HepG2 (cell line): ENCODE results near the gene NATD1. TPM values are rescaled to one million over a fixed set of nuclear protein-coding genes. Genes with fewer than 3 reads are reported as not detected.
A peak's percentile ranks its signal among the peaks of the same experiment; 100 is the strongest.

ENCODE experiments used
- ADNP ChIP-seq: sonication (generic); formaldehyde crosslinking; IDR thresholded peaks from 2 replicates; pipeline ENCODE4 v1.4.0; 2020; ENCODE audit warnings: missing genetic modification reagents
- BRF2 ChIP-seq: sonication (generic); formaldehyde crosslinking; IDR thresholded peaks from 2 replicates; pipeline ENCODE4 v1.8.1; 2022; ENCODE audit warnings: mild to moderate bottlenecking, missing genetic modification reagents
- CEBPG ChIP-seq: IDR thresholded peaks from 2 replicates; pipeline ENCODE4 v1.6.1; 2016
- ETV5 ChIP-seq: IDR thresholded peaks from 2 replicates; pipeline ENCODE4 v1.6.1; 2018; ENCODE audit warnings: missing biosample characterization, missing genetic modification reagents, inconsistent platforms, borderline replicate concordance
- GLI4 ChIP-seq: sonication (generic); formaldehyde crosslinking; IDR thresholded peaks from 2 replicates; pipeline ENCODE4 v1.5.1; 2020; ENCODE audit warnings: missing genetic modification reagents, mild to moderate bottlenecking, moderate library complexity, borderline replicate concordance
- HMG20A ChIP-seq: IDR thresholded peaks from 2 replicates; pipeline ENCODE4 v1.6.1; 2016; ENCODE audit warnings: borderline replicate concordance
- ISX ChIP-seq: sonication (generic); formaldehyde crosslinking; conservative IDR thresholded peaks from 2 replicates; pipeline ENCODE4 v1.5.0; 2020; ENCODE audit warnings: missing genetic modification reagents
- KDM5B ChIP-seq: sonication (generic); formaldehyde crosslinking; IDR thresholded peaks from 2 replicates; pipeline ENCODE4 v1.4.0; 2020; ENCODE audit warnings: missing genetic modification reagents, mild to moderate bottlenecking, borderline replicate concordance
- MEIS1 ChIP-seq: sonication (generic); formaldehyde crosslinking; IDR thresholded peaks from 2 replicates; pipeline ENCODE4 v1.9.0; 2021; ENCODE audit warnings: mild to moderate bottlenecking, missing genetic modification reagents, moderate library complexity, borderline replicate concordance
- MIER2 ChIP-seq: IDR thresholded peaks from 2 replicates; pipeline ENCODE4 v1.6.1; 2016; ENCODE audit warnings: missing biosample characterization, missing genetic modification reagents
- NKX3-1 ChIP-seq: sonication (generic); formaldehyde crosslinking; IDR thresholded peaks from 2 replicates; pipeline ENCODE4 v1.5.0; 2020; ENCODE audit warnings: missing genetic modification reagents
- REST ChIP-seq, 2 experiments: IDR thresholded peaks; 2 replicates each; pipeline ENCODE4 v1.6.1; 2011 to 2012; ENCODE audit warnings: low read length in 2 of 2, borderline replicate concordance in 1 of 2, low read depth in 1 of 2, mild to moderate bottlenecking in 1 of 2, moderate library complexity in 1 of 2
- SKI ChIP-seq: fragments of 450-650 bp; IDR thresholded peaks from one replicate; pipeline ENCODE4 v1.6.1; 2018; ENCODE audit warnings: mild to moderate bottlenecking; ENCODE audit not compliant: partially characterized antibody
- TAF15 ChIP-seq: fragments of 200-400 bp; formaldehyde crosslinking; IDR thresholded peaks from one replicate; pipeline ENCODE4 v1.6.1; 2018; ENCODE audit warnings: mild to moderate bottlenecking, low read depth, low read length; ENCODE audit not compliant: poor library complexity, severe bottlenecking
- TGIF2 ChIP-seq: IDR thresholded peaks from 2 replicates; pipeline ENCODE4 v1.6.1; 2016; ENCODE audit warnings: control low read depth, missing compliant biosample characterization
- ZNF337 ChIP-seq: sonication (generic); formaldehyde crosslinking; IDR thresholded peaks from 2 replicates; pipeline ENCODE4 v1.5.1; 2020; ENCODE audit warnings: missing genetic modification reagents, low read depth, mild to moderate bottlenecking, borderline replicate concordance
- ZNF430 ChIP-seq: sonication (generic); formaldehyde crosslinking; IDR thresholded peaks from 2 replicates; pipeline ENCODE4 v1.9.0; 2021; ENCODE audit warnings: mild to moderate bottlenecking, missing genetic modification reagents
- ZNF614 ChIP-seq: IDR thresholded peaks from 2 replicates; pipeline ENCODE4 v1.6.1; 2018; ENCODE audit warnings: missing biosample characterization, missing genetic modification reagents, inconsistent platforms, borderline replicate concordance
- ZNF629 ChIP-seq: sonication (generic); formaldehyde crosslinking; conservative IDR thresholded peaks from 2 replicates; pipeline ENCODE4 v1.5.0; 2020; ENCODE audit warnings: missing genetic modification reagents
- ZNF768 ChIP-seq: sonication (generic); formaldehyde crosslinking; IDR thresholded peaks from 2 replicates; pipeline ENCODE4 v1.4.0; 2020; ENCODE audit warnings: missing genetic modification reagents
- polyA plus RNA-seq, 8 experiments: library from polyadenylated mRNA; depleted of rRNA in 3 of 8; stranded (reverse) in 7 of 8; unstranded in 1 of 8; fragments of >200 nt; fragmentation: Illumina TruSeq in 4 of 8; extraction: Trizol in 4 of 8; gene quantifications; 2 replicates each; pipeline versions ENCODE4 v1.2.1 to v1.2.3, GENCODE V29; 2011 to 2016; ENCODE audit warnings: low read depth in 4 of 8, missing spikeins in 1 of 8, mixed read lengths in 1 of 8; ENCODE audit not compliant: insufficient read depth in 1 of 8
- total RNA-seq, 5 experiments: library from RNA; depleted of rRNA; stranded (reverse); fragments of >200 nt; fragmentation: Illumina TruSeq; extraction: Trizol; gene quantifications; 2 replicates each; pipeline ENCODE4 v1.2.3, GENCODE V29; 2016; ENCODE audit warnings: low read depth in 1 of 5
- TF ChIP-seq, protein P1 (sequence below): sonication (generic); formaldehyde crosslinking; IDR thresholded peaks from 2 replicates; pipeline ENCODE4 v1.4.0; 2020; ENCODE audit warnings: missing genetic modification reagents
- TF ChIP-seq, protein P2 (sequence below): sonication (generic); formaldehyde crosslinking; IDR thresholded peaks from 2 replicates; pipeline ENCODE4 v1.4.0; 2020; ENCODE audit warnings: mild to moderate bottlenecking, missing genetic modification reagents

The NATD1 gene
- total and polyA plus RNA-seq, 2 of the 13 experiments (the other 11 are each of a cell fraction or from before 2014, with no cell fraction given) = 0.31 to 2.3 TPM

- no peak for TF ChIP-seq ZNF614
- TF ChIP-seq, protein P1, sequence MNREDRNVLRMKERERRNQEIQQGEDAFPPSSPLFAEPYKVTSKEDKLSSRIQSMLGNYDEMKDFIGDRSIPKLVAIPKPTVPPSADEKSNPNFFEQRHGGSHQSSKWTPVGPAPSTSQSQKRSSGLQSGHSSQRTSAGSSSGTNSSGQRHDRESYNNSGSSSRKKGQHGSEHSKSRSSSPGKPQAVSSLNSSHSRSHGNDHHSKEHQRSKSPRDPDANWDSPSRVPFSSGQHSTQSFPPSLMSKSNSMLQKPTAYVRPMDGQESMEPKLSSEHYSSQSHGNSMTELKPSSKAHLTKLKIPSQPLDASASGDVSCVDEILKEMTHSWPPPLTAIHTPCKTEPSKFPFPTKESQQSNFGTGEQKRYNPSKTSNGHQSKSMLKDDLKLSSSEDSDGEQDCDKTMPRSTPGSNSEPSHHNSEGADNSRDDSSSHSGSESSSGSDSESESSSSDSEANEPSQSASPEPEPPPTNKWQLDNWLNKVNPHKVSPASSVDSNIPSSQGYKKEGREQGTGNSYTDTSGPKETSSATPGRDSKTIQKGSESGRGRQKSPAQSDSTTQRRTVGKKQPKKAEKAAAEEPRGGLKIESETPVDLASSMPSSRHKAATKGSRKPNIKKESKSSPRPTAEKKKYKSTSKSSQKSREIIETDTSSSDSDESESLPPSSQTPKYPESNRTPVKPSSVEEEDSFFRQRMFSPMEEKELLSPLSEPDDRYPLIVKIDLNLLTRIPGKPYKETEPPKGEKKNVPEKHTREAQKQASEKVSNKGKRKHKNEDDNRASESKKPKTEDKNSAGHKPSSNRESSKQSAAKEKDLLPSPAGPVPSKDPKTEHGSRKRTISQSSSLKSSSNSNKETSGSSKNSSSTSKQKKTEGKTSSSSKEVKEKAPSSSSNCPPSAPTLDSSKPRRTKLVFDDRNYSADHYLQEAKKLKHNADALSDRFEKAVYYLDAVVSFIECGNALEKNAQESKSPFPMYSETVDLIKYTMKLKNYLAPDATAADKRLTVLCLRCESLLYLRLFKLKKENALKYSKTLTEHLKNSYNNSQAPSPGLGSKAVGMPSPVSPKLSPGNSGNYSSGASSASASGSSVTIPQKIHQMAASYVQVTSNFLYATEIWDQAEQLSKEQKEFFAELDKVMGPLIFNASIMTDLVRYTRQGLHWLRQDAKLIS (CRISPR knock-in tag) = no peak
- TF ChIP-seq ZNF430 (CRISPR knock-in tag) = peak; percentile 83; the same call in 1 of the 2 replicates
- no peak; the same call in 1 of the 2 replicates for TF ChIP-seq MEIS1 (CRISPR knock-in tag)
- TF ChIP-seq NKX3-1 = no peak
- TF ChIP-seq TAF15 = no peak
- TF ChIP-seq GLI4 (CRISPR knock-in tag) = peak; percentile 47; the same call in 1 of the 2 replicates
- no peak for TF ChIP-seq BRF2 (CRISPR knock-in tag)
- TF ChIP-seq HMG20A (CRISPR knock-in tag) = no peak
- TF ChIP-seq ZNF337 (CRISPR knock-in tag) = peak; percentile 60; the same call in 1 of the 2 replicates
- TF ChIP-seq ADNP (CRISPR knock-in tag) = no peak
- TF ChIP-seq ISX (CRISPR knock-in tag) = no peak
- TF ChIP-seq ZNF629 = 0 out of 2 replicates have a peak, but pooled peaks have one; percentile 13
- TF ChIP-seq MIER2 (CRISPR knock-in tag) = no peak
- TF ChIP-seq, protein P2, sequence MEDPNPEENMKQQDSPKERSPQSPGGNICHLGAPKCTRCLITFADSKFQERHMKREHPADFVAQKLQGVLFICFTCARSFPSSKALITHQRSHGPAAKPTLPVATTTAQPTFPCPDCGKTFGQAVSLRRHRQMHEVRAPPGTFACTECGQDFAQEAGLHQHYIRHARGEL (CRISPR knock-in tag) = no peak
- no peak for TF ChIP-seq CEBPG (CRISPR knock-in tag)
- TF ChIP-seq ZNF768 (CRISPR knock-in tag) = peak; percentile 46; the same call in 1 of the 2 replicates
- no peak for TF ChIP-seq ETV5
- peak; percentile 7 for TF ChIP-seq SKI
- TF ChIP-seq TGIF2 (CRISPR knock-in tag) = no peak
- no peak for TF ChIP-seq REST (IDR thresholded peaks at IDR 0.05; ENCODE audit: borderline replicate concordance in 1 of 2, low read depth in 1 of 2, low read length in 2 of 2)
- peak; percentile 87 for TF ChIP-seq KDM5B (CRISPR knock-in tag)
Observed at GRCh38 chr17:21275579-21276263, 22.5 kb upstream of the NATD1 start (continued).
